Neuronal stem cell (in vitro differentiated cells): ENCODE results near the gene C19orf67.

ENCODE experiments used
- DNase-seq: peaks from one replicate; pipeline ENCODE4 v3.0.0-alpha.2; 2013; ENCODE audit warnings: low spot score
- H2AFZ ChIP-seq: one replicate; pipeline ENCODE4 v1.6.1; 2013; ENCODE audit warnings: mild to moderate bottlenecking, low read length, inconsistent platforms
- H2AK5ac ChIP-seq: 2 replicates; pipeline ENCODE4 v1.6.1; 2013; ENCODE audit warnings: low read depth, mild to moderate bottlenecking, inconsistent platforms, low read length, moderate library complexity, mixed read lengths
- H2BK120ac ChIP-seq: 2 replicates; pipeline ENCODE4 v1.6.1; 2013; ENCODE audit warnings: low read depth, mild to moderate bottlenecking, inconsistent platforms, low read length, moderate library complexity, mixed read lengths
- H2BK12ac ChIP-seq: one replicate; pipeline ENCODE4 v1.6.1; 2013; ENCODE audit warnings: low read length, inconsistent platforms
- H2BK15ac ChIP-seq: 2 replicates; pipeline ENCODE4 v1.6.1; 2013; ENCODE audit warnings: mild to moderate bottlenecking, low read length, inconsistent platforms, mixed read lengths
- H2BK5ac ChIP-seq: one replicate; pipeline ENCODE4 v1.6.1; 2013; ENCODE audit warnings: inconsistent platforms, mild to moderate bottlenecking, low read length, moderate library complexity
- H3K14ac ChIP-seq: one replicate; pipeline ENCODE4 v1.6.1; 2013; ENCODE audit warnings: low read length, inconsistent platforms
- H3K18ac ChIP-seq: 2 replicates; pipeline ENCODE4 v1.6.1; 2013; ENCODE audit warnings: low read length, inconsistent platforms
- H3K23ac ChIP-seq: 2 replicates; pipeline ENCODE4 v1.6.1; 2013; ENCODE audit warnings: low read depth, mild to moderate bottlenecking, mixed read lengths, low read length, inconsistent platforms; ENCODE audit not compliant: poor library complexity
- H3K27ac ChIP-seq: replicated peaks from 3 replicates; pipeline ENCODE4 v1.5.1; 2013; ENCODE audit warnings: low read length, inconsistent platforms
- H3K27me3 ChIP-seq, 3 experiments: 2 replicates each; pipeline ENCODE4 v1.6.1; 2013; ENCODE audit warnings: low read length in 3 of 3, mild to moderate bottlenecking in 2 of 3, inconsistent platforms in 1 of 3, low read depth in 1 of 3, mixed read lengths in 1 of 3, moderate library complexity in 1 of 3; ENCODE audit not compliant: control insufficient read depth in 3 of 3, insufficient read depth in 3 of 3
- H3K36me3 ChIP-seq, 2 donors: replicated peaks in 1 of 2; 2 replicates each; pipeline ENCODE4 v1.6.1; 2013; ENCODE audit warnings: low read length in 2 of 2; ENCODE audit not compliant: control insufficient read depth in 2 of 2, insufficient read depth in 2 of 2
- H3K4ac ChIP-seq: 2 replicates; pipeline ENCODE4 v1.6.1; 2013; ENCODE audit warnings: inconsistent platforms, mild to moderate bottlenecking, low read length, moderate library complexity
- H3K4me1 ChIP-seq, 2 donors: 1 replicate in 1 of 2; 2 replicates in 1 of 2; pipeline ENCODE4 v1.6.1; 2013; ENCODE audit warnings: low read length in 2 of 2, low read depth in 1 of 2; ENCODE audit not compliant: control insufficient read depth in 2 of 2, insufficient read depth in 1 of 2
- H3K4me2 ChIP-seq: one replicate; pipeline ENCODE4 v1.6.1; 2013; ENCODE audit warnings: mild to moderate bottlenecking, low read length, inconsistent platforms; ENCODE audit not compliant: insufficient read depth, poor library complexity, severe bottlenecking
- H3K4me3 ChIP-seq, 2 donors: 2 replicates each; pipeline ENCODE4 v1.5.1; 2013; ENCODE audit warnings: low read length in 2 of 2, mild to moderate bottlenecking in 2 of 2, inconsistent platforms in 1 of 2, moderate library complexity in 1 of 2
- H3K79me1 ChIP-seq: one replicate; pipeline ENCODE4 v1.6.1; 2013; ENCODE audit warnings: low read depth, mild to moderate bottlenecking, inconsistent platforms, low read length, moderate library complexity
- H3K9ac ChIP-seq: one replicate; pipeline ENCODE4 v1.6.1; 2013; ENCODE audit warnings: mild to moderate bottlenecking, low read depth, low read length, inconsistent platforms; ENCODE audit not compliant: poor library complexity
- H3K9me3 ChIP-seq, 2 donors: replicated peaks in 1 of 2; 2 replicates each; pipeline versions ENCODE3 to v1.6.1; 2013; ENCODE audit warnings: low read length in 2 of 2, mild to moderate bottlenecking in 2 of 2, inconsistent platforms in 1 of 2, low read depth in 1 of 2, mixed read lengths in 1 of 2, moderate library complexity in 1 of 2; ENCODE audit not compliant: control insufficient read depth in 2 of 2, insufficient read depth in 1 of 2
- H4K8ac ChIP-seq: one replicate; pipeline ENCODE4 v1.6.1; 2013; ENCODE audit warnings: low read depth, mild to moderate bottlenecking, inconsistent platforms, low read length, moderate library complexity
- H4K91ac ChIP-seq: one replicate; pipeline ENCODE4 v1.6.1; 2013; ENCODE audit warnings: low read length, low read depth, mild to moderate bottlenecking, inconsistent platforms; ENCODE audit not compliant: poor library complexity
- WGBS, 2 donors: extraction: QIAGEN DNeasy Blood & Tissue Kit; methylation state at CpG; one replicate each; pipeline ENCODE4 v1.1.7; 2013; ENCODE audit warnings: missing lambda C conversion rate in 2 of 2, mixed read lengths in 1 of 2; ENCODE audit not compliant: insufficient read length in 2 of 2, insufficient replicate concordance in 1 of 2; ENCODE audit errors: extremely low coverage in 2 of 2; 5-methylcytosine and 5-hydroxymethylcytosine counted together

C19orf67 gene

GRCh38 chr19:14073925-14074838 lies 11.4 kb downstream of the C19orf67 start:
- H3K4me1 ChIP-seq: peaks cover 11 to 14% of the 10 kb centered on the region in 2 donors
- peak overlapping the region; percentile 78 for H3K9ac ChIP-seq
- WGBS, 2 donors: no CpG with 5 or more reads among the region's 44 CpGs
- no peaks in the 10 kb centered on the region for H3K9me3 ChIP-seq
- no peak overlapping the region for H4K8ac ChIP-seq
- no peak overlapping the region for H4K91ac ChIP-seq
- peak overlapping the region; percentile 89 for H3K4me2 ChIP-seq
- peak overlapping the region; percentile 53 for H2BK5ac ChIP-seq
- peaks cover 0 to 36% (median 9%) of the 10 kb centered on the region in 3 experiments for H3K27me3 ChIP-seq
- DNase-seq: peak; percentile 33
- H2AFZ ChIP-seq: peak overlapping the region; percentile 95
- H3K79me1 ChIP-seq: no peaks in the 10 kb centered on the region
- peak overlapping the region; percentile 91 for H2BK15ac ChIP-seq
- H3K4me3 ChIP-seq: peak overlapping the region; percentile 83 to 91
- H2BK120ac ChIP-seq: no peak overlapping the region
- no peaks in the 10 kb centered on the region for H3K36me3 ChIP-seq
- H2BK12ac ChIP-seq: peak overlapping the region; percentile 58
- H2AK5ac ChIP-seq: peak overlapping the region; percentile 60
- H3K23ac ChIP-seq: peak overlapping the region; percentile 90
- peak overlapping the region; percentile 92 for H3K18ac ChIP-seq
- H3K4ac ChIP-seq: peak overlapping the region; percentile 38
- H3K27ac ChIP-seq: no peak overlapping the region
- H3K14ac ChIP-seq: no peak overlapping the region

- Histone ChIP-seq H3K36me3 (no peaks in the 10 kb centered on the region), H3K18ac (peak overlapping the region; percentile 95), H4K91ac (no peak overlapping the region), H3K27ac (no peak overlapping the region), H3K14ac (peak overlapping the region; percentile 82), H2BK12ac (peak overlapping the region; percentile 63), H3K4me2 (peak overlapping the region; percentile 89), H3K4me3 (peak overlapping the region; percentile 83 to 91), H2AK5ac (peak overlapping the region; percentile 79), H2BK5ac (peak overlapping the region; percentile 53), H3K79me1 (no peaks in the 10 kb centered on the region), H3K9me3 (no peaks in the 10 kb centered on the region), H3K23ac (peak overlapping the region; percentile 91), H4K8ac (no peak overlapping the region), H3K27me3 (peaks cover 0 to 36% (median 9%) of the 10 kb centered on the region in 3 experiments), H3K9ac (peak overlapping the region; percentile 88), H2AFZ (peak overlapping the region; percentile 95), H3K4me1 (peaks cover 11 to 14% of the 10 kb centered on the region in 2 donors), H2BK15ac (peak overlapping the region; percentile 91), H3K4ac (no peak overlapping the region), H2BK120ac (no peak overlapping the region)
- no CpG with 5 or more reads among the region's 106 CpGs for WGBS, 2 donors
- peak; percentile 75 for DNase-seq
Measured at GRCh38 chr19:14073261-14073924, 12.2 kb downstream of the C19orf67 start.

- peak within 1 kb of the TSS; percentile 79 for H2AK5ac ChIP-seq
- no peak within 1 kb of the TSS for H3K27ac ChIP-seq
- no CpG with 5 or more reads among the region's 51 CpGs for WGBS, 2 donors
- H4K8ac ChIP-seq: no peak within 1 kb of the TSS
- no peak within 1 kb of the TSS for H3K4ac ChIP-seq
- peaks cover 0 to 36% (median 9%) of the 10 kb centered on the region in 3 experiments for H3K27me3 ChIP-seq
- peak within 1 kb of the TSS; percentile 89 for H3K4me2 ChIP-seq
- H2BK15ac ChIP-seq: peak within 1 kb of the TSS; percentile 91
- peak within 1 kb of the TSS; percentile 63 for H2BK12ac ChIP-seq
- no peak for DNase-seq
- no peaks in the 10 kb centered on the region for H3K9me3 ChIP-seq
- H3K4me1 ChIP-seq: peaks cover 11 to 14% of the 10 kb centered on the region in 2 donors
- H3K36me3 ChIP-seq: no peaks in the 10 kb centered on the region
- H3K4me3 ChIP-seq: peak within 1 kb of the TSS; percentile 83 to 91
- H2AFZ ChIP-seq: peak within 1 kb of the TSS; percentile 95
- H4K91ac ChIP-seq: no peak within 1 kb of the TSS
- no peaks in the 10 kb centered on the region for H3K79me1 ChIP-seq
- peak within 1 kb of the TSS; percentile 95 for H3K18ac ChIP-seq
- H3K23ac ChIP-seq: peak within 1 kb of the TSS; percentile 91
- peak within 1 kb of the TSS; percentile 82 for H3K14ac ChIP-seq
- H2BK120ac ChIP-seq: no peak within 1 kb of the TSS
- peak within 1 kb of the TSS; percentile 88 for H3K9ac ChIP-seq
- peak within 1 kb of the TSS; percentile 53 for H2BK5ac ChIP-seq
Measured at GRCh38 chr19:14072535-14073260, 12.9 kb downstream of the C19orf67 start, which contains the start of gene MISP3. MISP3 (plus strand) TSS chr19:14072786; CDS start chr19:14073310, 524 bp downstream.
